GM21717 (cell line): Measurements from ENCODE around the gene UBQLN3.

Experiments used
- ATAC-seq: cut with Tn5 transposase; IDR thresholded peaks from one replicate; pipeline ENCODE4 v1.9.1; 2021; ENCODE audit warnings: mild to moderate bottlenecking, moderate library complexity; ENCODE audit not compliant: unreplicated experiment

UBQLN3 gene

GRCh38 chr11:5507177-5507932 is 2.4 kb downstream of the UBQLN3 start:
- no peak for ATAC-seq

- no peak for ATAC-seq
Observed at GRCh38 chr11:5505363-5506048, 4.3 kb downstream of the UBQLN3 start.

- ATAC-seq: no peak
Observed at GRCh38 chr11:5504403-5504921, 5.3 kb downstream of the UBQLN3 start.

- ATAC-seq: no peak
Observed at GRCh38 chr11:5500393-5500801, 9.4 kb downstream of the UBQLN3 start.

GRCh38 chr11:5499671-5500070 is 10.1 kb downstream of the UBQLN3 start:
- no peak for ATAC-seq

GRCh38 chr11:5489576-5490357 is 20.0 kb downstream of the UBQLN3 start:
- ATAC-seq: no peak

GRCh38 chr11:5488798-5489399 is 20.9 kb downstream of the UBQLN3 start:
- ATAC-seq: no peak

- ATAC-seq: no peak
Observed at GRCh38 chr11:5488385-5488784, 21.4 kb downstream of the UBQLN3 start, which contains the start of gene OR52D1. Gene OR52D1, plus strand, starts transcription at chr11:5488685. Its CDS starts 22 bp downstream, at chr11:5488707.

- ATAC-seq: no peak
Observed at GRCh38 chr11:5486421-5486820, 23.3 kb downstream of the UBQLN3 start.

GRCh38 chr11:5486003-5486402 is 23.8 kb downstream of the UBQLN3 start:
- no peak for ATAC-seq

- ATAC-seq: peak; percentile 79
Observed at GRCh38 chr11:5476186-5476819, 33.5 kb downstream of the UBQLN3 start.

- no peak for ATAC-seq
Observed at GRCh38 chr11:5473921-5474320, 35.8 kb downstream of the UBQLN3 start.

GRCh38 chr11:5467527-5467926 is 42.2 kb downstream of the UBQLN3 start:
- ATAC-seq: no peak

GRCh38 chr11:5460983-5461621 is 48.7 kb downstream of the UBQLN3 start:
- ATAC-seq: no peak
